ENCODE data around the gene PARD3B. TPM values are rescaled to one million over a fixed set of nuclear protein-coding genes. Genes with fewer than 3 reads are reported as not detected.

Gene PARD3B
- total and polyA plus RNA-seq, 2 of the 8 experiments (the other 6 are each of a cell fraction or from before 2014, with no cell fraction given) = 1.2 to 5.7 TPM

DNA sequence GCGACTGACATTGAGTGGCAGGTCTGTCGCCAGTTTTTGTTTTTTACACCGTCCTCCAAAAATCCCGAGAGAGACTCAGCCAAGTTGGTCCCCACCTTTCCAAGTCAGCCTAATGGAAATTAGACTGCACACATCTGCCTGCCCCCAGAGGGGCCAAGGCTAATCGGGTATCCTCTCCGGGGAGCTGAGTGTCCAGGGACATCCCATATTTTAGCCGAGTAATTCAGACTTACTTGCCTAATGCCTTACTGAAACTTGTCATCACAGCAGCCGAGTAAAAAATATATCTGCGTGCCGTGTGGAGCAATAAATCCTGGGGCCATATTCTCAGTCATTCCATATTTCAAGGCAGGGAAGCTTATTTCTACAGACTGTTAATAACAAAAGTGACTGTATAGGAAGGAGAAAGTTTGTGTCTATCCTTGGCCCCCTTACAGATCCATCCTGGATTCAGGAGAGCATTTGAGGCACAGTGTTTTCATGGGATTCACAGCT, 1098.2 kb downstream of the PARD3B start:
- H2BK12ac ChIP-seq (ENCODE audit: low read depth, low read length) = no peak overlapping the region
- no peak overlapping the region for H3K4me2 ChIP-seq (ENCODE audit: insufficient read depth in 1 of 2, low read depth in 2 of 2, low read length in 2 of 2)
- no peak overlapping the region for H3K23ac ChIP-seq (ENCODE audit: insufficient read length)
- no peak for DNase-seq (ENCODE audit: low read depth in 1 of 2, low spot score in 2 of 2)
- H3K14ac ChIP-seq (ENCODE audit: insufficient read length) = no peak overlapping the region
- H3K27me3 ChIP-seq (replicated peaks in 1 of 4; ENCODE audit: control insufficient read depth in 3 of 4, extremely low read depth in 1 of 4, insufficient read depth in 3 of 4, low read length in 3 of 4) = no peaks in the 10 kb centered on the region
- H3K9ac ChIP-seq (replicated peaks in 1 of 4; ENCODE audit: extremely low read depth in 1 of 4, low read depth in 3 of 4, low read length in 3 of 4) = no peak overlapping the region
- peaks cover 0 to 12% (median 3%) of the 10 kb centered on the region in 4 experiments; a peak in 2 of 7 replicates for H3K4me1 ChIP-seq (replicated peaks in 1 of 4; ENCODE audit: control insufficient read depth in 3 of 4, insufficient read depth in 4 of 4, low read length in 3 of 4)
- H2AFZ ChIP-seq (ENCODE audit: low read length) = peak overlapping the region; percentile 35
- FAIRE-seq = no peak
- no peaks in the 10 kb centered on the region for H4K20me1 ChIP-seq (replicated peaks in 1 of 2; ENCODE audit: control insufficient read depth in 1 of 2, insufficient read depth in 2 of 2, low read length in 2 of 2)
- H3K23me2 ChIP-seq (ENCODE audit: low read depth, low read length) = no peaks in the 10 kb centered on the region
- no peak overlapping the region for H3K4ac ChIP-seq (replicated peaks; ENCODE audit: insufficient read length, low read depth, low read length)
- no peak overlapping the region for H2BK120ac ChIP-seq (replicated peaks; ENCODE audit: low read depth, low read length)
- no peak overlapping the region for H3K56ac ChIP-seq (replicated peaks; ENCODE audit: insufficient read length, low read depth, low read length)
- H2AK5ac ChIP-seq (ENCODE audit: low read depth, low read length) = no peak overlapping the region
- 82% methylated on average over 10 of the region's 10 CpGs; no CpG with 5 or more reads in 1 of the 2 experiments for WGBS, 2 experiments (ENCODE audit: extremely low coverage in 1 of 2, insufficient coverage in 1 of 2, insufficient read length in 1 of 2, insufficient replicate concordance in 2 of 2, low coverage in 1 of 2, low lambda C conversion rate in 2 of 2, missing lambda C conversion rate in 1 of 2)
- H3K79me2 ChIP-seq (ENCODE audit: control insufficient read depth in 1 of 2, insufficient read depth in 2 of 2, low read length in 2 of 2) = no peaks in the 10 kb centered on the region
- no peak overlapping the region for H4K5ac ChIP-seq (ENCODE audit: insufficient read length, low read depth, low read length)
- H3K27ac ChIP-seq (ENCODE audit: low read depth, low read length) = no peak overlapping the region
- POLR2A ChIA-PET (ENCODE audit: partially characterized antibody) = interaction anchor here (0.9 kb wide), 1 partner anchor 38 kb away, joined by 3 read pairs; no protein-coding TSS in a partner anchor
- no peak overlapping the region for H3K18ac ChIP-seq (ENCODE audit: extremely low read depth, low read length)
- H2BK20ac ChIP-seq (ENCODE audit: low read length) = no peak overlapping the region
- CTCF ChIA-PET (ENCODE audit: partially characterized antibody) = interaction anchor here (0.7 to 3.4 kb wide), 13 partner anchors 8 to 110 kb away, joined by 3 to 14 read pairs (median 3); no protein-coding TSS in a partner anchor
- H2BK5ac ChIP-seq (ENCODE audit: low read depth, low read length) = no peak overlapping the region
- H3K4me3 ChIP-seq (ENCODE audit: extremely low read depth in 1 of 4, insufficient read depth in 2 of 4, low read depth in 3 of 4, low read length in 4 of 4) = no peak overlapping the region
- H4K8ac ChIP-seq (ENCODE audit: extremely low read depth, insufficient read depth, low read length) = no peak overlapping the region
- H3K79me1 ChIP-seq (ENCODE audit: low read depth, low read length) = no peaks in the 10 kb centered on the region
- no peak overlapping the region for H4K91ac ChIP-seq (replicated peaks; ENCODE audit: insufficient read length, low read length)
- no peak overlapping the region for H2BK15ac ChIP-seq (ENCODE audit: low read length)
- 0 out of 4 replicates have a peak, but pooled peaks cover 0 to 2% of the 10 kb centered on the region in 2 experiments for H3K9me3 ChIP-seq (ENCODE audit: insufficient read depth in 2 of 2, low read depth in 1 of 2, low read length in 1 of 2)
- no peaks in the 10 kb centered on the region for H3K36me3 ChIP-seq (ENCODE audit: control insufficient read depth in 2 of 4, insufficient read depth in 4 of 4, low read length in 3 of 4)
- no peak for TF ChIP-seq CHD1 (IDR thresholded peaks at IDR 0.05; ENCODE audit: low read depth, low read length)
- TF ChIP-seq TAF1 (IDR thresholded peaks at IDR 0.05; ENCODE audit: low read depth, low read length) = no peak
- TF ChIP-seq HDAC6 (IDR thresholded peaks at IDR 0.05; ENCODE audit: low read depth, low read length) = no peak
- no peak for TF ChIP-seq KDM1A (IDR thresholded peaks at IDR 0.05; ENCODE audit: borderline replicate concordance, low read length)
- no peak for TF ChIP-seq NANOG (IDR thresholded peaks at IDR 0.05; ENCODE audit: insufficient read depth, low read depth, low read length, poor library complexity, severe bottlenecking)
- TF ChIP-seq, protein P1, sequence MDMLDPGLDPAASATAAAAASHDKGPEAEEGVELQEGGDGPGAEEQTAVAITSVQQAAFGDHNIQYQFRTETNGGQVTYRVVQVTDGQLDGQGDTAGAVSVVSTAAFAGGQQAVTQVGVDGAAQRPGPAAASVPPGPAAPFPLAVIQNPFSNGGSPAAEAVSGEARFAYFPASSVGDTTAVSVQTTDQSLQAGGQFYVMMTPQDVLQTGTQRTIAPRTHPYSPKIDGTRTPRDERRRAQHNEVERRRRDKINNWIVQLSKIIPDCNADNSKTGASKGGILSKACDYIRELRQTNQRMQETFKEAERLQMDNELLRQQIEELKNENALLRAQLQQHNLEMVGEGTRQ (IDR thresholded peaks at IDR 0.05; ENCODE audit: low read length) = no peak
- TF ChIP-seq ZNF274 (IDR thresholded peaks at IDR 0.05; ENCODE audit: borderline replicate concordance, extremely low read depth, low read length) = no peak
- no peak for TF ChIP-seq POU5F1 (IDR thresholded peaks at IDR 0.05; ENCODE audit: low read depth, low read length)
- no peak for TF ChIP-seq KDM4A (IDR thresholded peaks at IDR 0.05; ENCODE audit: low read depth, low read length, severe bottlenecking)
- TF ChIP-seq TEAD4 (IDR thresholded peaks at IDR 0.05; ENCODE audit: low read depth, low read length) = no peak
- no peak for TF ChIP-seq EP300 (IDR thresholded peaks at IDR 0.05; ENCODE audit: borderline replicate concordance in 1 of 2, low read depth in 2 of 2, low read length in 2 of 2)
- TF ChIP-seq MAFK (IDR thresholded peaks at IDR 0.05; ENCODE audit: low read depth, low read length) = no peak

Data from H1 (cell line).